IPS DF 19.7 (cell line): ENCODE results near the gene TTC8.
"Not testable (repeated sequence)": the region's sequence is repeated elsewhere in the genome, so short reads cannot be mapped to it uniquely, and the experiment has no call there.

Source experiments
- DNase-seq: peaks from one replicate; pipeline ENCODE4 v3.0.0-alpha.2; 2013; ENCODE audit warnings: low read depth, low spot score

Gene TTC8

GRCh38 chr14:88824314-88825077 is at the start of gene TTC8:
Gene TTC8 (plus strand): TSS chr14:88824651. CDS start chr14:88824708, 57 bp downstream.
- DNase-seq = peak; percentile 61

- DNase-seq = no peak
Measured at GRCh38 chr14:88775532-88775931, 48.9 kb upstream of the TTC8 start.

- no peak for DNase-seq
Measured at GRCh38 chr14:88785911-88786310, 38.5 kb upstream of the TTC8 start.

- no peak for DNase-seq
Measured at GRCh38 chr14:88786715-88787114, 37.7 kb upstream of the TTC8 start.

- not testable (repeated sequence) for DNase-seq
Measured at GRCh38 chr14:88789573-88789972, 34.9 kb upstream of the TTC8 start.

GRCh38 chr14:88790501-88791251 is 33.8 kb upstream of the TTC8 start:
- no peak for DNase-seq

- DNase-seq = no peak
Measured at GRCh38 chr14:88791252-88791621, 33.2 kb upstream of the TTC8 start.

- DNase-seq = no peak
Measured at GRCh38 chr14:88791629-88792472, 32.6 kb upstream of the TTC8 start.

- no peak for DNase-seq
Measured at GRCh38 chr14:88792473-88793258, 31.8 kb upstream of the TTC8 start, which contains the start of gene EML5. Gene EML5 (minus strand): TSS chr14:88792953. CDS start chr14:88792503, 450 bp downstream.

GRCh38 chr14:88793259-88793625 is 31.2 kb upstream of the TTC8 start:
- DNase-seq = no peak

- DNase-seq = no peak
Measured at GRCh38 chr14:88798156-88798555, 26.3 kb upstream of the TTC8 start.

GRCh38 chr14:88799522-88799921 is 24.9 kb upstream of the TTC8 start:
- DNase-seq = no peak

- DNase-seq = no peak
Measured at GRCh38 chr14:88802596-88802995, 21.9 kb upstream of the TTC8 start.

GRCh38 chr14:88804035-88804434 is 20.4 kb upstream of the TTC8 start:
- no peak for DNase-seq

GRCh38 chr14:88804477-88804876 is 20.0 kb upstream of the TTC8 start:
- no peak for DNase-seq

GRCh38 chr14:88808359-88808758 is 16.1 kb upstream of the TTC8 start:
- DNase-seq = no peak

GRCh38 chr14:88815980-88816379 is 8.5 kb upstream of the TTC8 start:
- no peak for DNase-seq

GRCh38 chr14:88818018-88818417 is 6.4 kb upstream of the TTC8 start:
- DNase-seq = no peak

- not testable (repeated sequence) for DNase-seq
Measured at GRCh38 chr14:88819674-88820073, 4.8 kb upstream of the TTC8 start.

GRCh38 chr14:88821378-88821777 is 3.1 kb upstream of the TTC8 start:
- DNase-seq = no peak

- DNase-seq = no peak
Measured at GRCh38 chr14:88821888-88822287, 2.6 kb upstream of the TTC8 start.
